UCSD-AML1 (cell line): Measurements from ENCODE around the gene DMRTB1.
"Not testable (repeated sequence)": the region's sequence is repeated elsewhere in the genome, so short reads cannot be mapped to it uniquely, and the experiment has no call there.

Source experiments
- DNase-seq: peaks from one replicate; lab custom pipeline; 2025; ENCODE audit not compliant: unreplicated experiment; lab: John Stamatoyannopoulos, UW

The DMRTB1 gene

GRCh38 chr1:53434405-53435007 lies 24.7 kb upstream of the DMRTB1 start:
- not testable (repeated sequence) for DNase-seq

- DNase-seq: no peak
These were observed 24.0 kb upstream of the DMRTB1 start for GRCh38 chr1:53435151-53435550.

GRCh38 chr1:53438427-53439336 lies 20.5 kb upstream of the DMRTB1 start:
- DNase-seq: no peak

- no peak for DNase-seq
These were observed 19.6 kb upstream of the DMRTB1 start for GRCh38 chr1:53439337-53440207.

- no peak for DNase-seq
These were observed 18.6 kb upstream of the DMRTB1 start for GRCh38 chr1:53440633-53441032.

GRCh38 chr1:53442299-53442698 lies 16.9 kb upstream of the DMRTB1 start:
- no peak for DNase-seq

- no peak for DNase-seq
These were observed 13.1 kb upstream of the DMRTB1 start for GRCh38 chr1:53446051-53446450.

GRCh38 chr1:53447413-53447812 lies 11.8 kb upstream of the DMRTB1 start:
- DNase-seq: no peak

- DNase-seq: no peak
These were observed 10.9 kb upstream of the DMRTB1 start for GRCh38 chr1:53448241-53448841.

- DNase-seq: no peak
These were observed 10.2 kb upstream of the DMRTB1 start for GRCh38 chr1:53449021-53449420.

- DNase-seq: no peak
These were observed 9.5 kb upstream of the DMRTB1 start for GRCh38 chr1:53449693-53450092.

GRCh38 chr1:53450225-53450624 lies 9.0 kb upstream of the DMRTB1 start:
- DNase-seq: peak; percentile 35

- no peak for DNase-seq
These were observed 5.2 kb upstream of the DMRTB1 start for GRCh38 chr1:53454019-53454418.

- DNase-seq: no peak
These were observed 3.7 kb upstream of the DMRTB1 start for GRCh38 chr1:53455364-53455991.

GRCh38 chr1:53458634-53459033 lies 565 bp upstream of the DMRTB1 start:
- DNase-seq: no peak

- no peak for DNase-seq
These were observed 1.0 kb downstream of the DMRTB1 start for GRCh38 chr1:53460211-53460634.

- DNase-seq: no peak
These were observed 1.6 kb downstream of the DMRTB1 start for GRCh38 chr1:53460666-53461322.

- no peak for DNase-seq
These were observed 2.3 kb downstream of the DMRTB1 start for GRCh38 chr1:53461323-53462044.

GRCh38 chr1:53462193-53462592 lies 3.0 kb downstream of the DMRTB1 start:
- no peak for DNase-seq
